ENCODE measurements around the gene RBM47. TPM values are rescaled to one million over a fixed set of nuclear protein-coding genes. Genes with fewer than 3 reads are reported as not detected.

Gene RBM47
- total RNA-seq: 115 TPM

GRCh38 chr4:40629401-40630334, at the start of gene RBM47:
TSS of gene RBM47 (minus strand) at chr4:40629864. CDS start at chr4:40438893, 190,971 bp downstream.

Small RNA genes lying within 50 kb of the gene (small RNA-seq; reads per million reads assigned to genes)
- gene AC098869.1 (ENCODE audit: low replicate concordance) (not detected), gene MIR4802 (ENCODE audit: low replicate concordance) (0.09 reads per million), gene RNU7-74P (ENCODE audit: low replicate concordance) (not detected)

Other genes starting within 250 kb of the RBM47 start
- gene NSUN7, start 120.1 kb upstream of the RBM47 start, total RNA-seq: 13.3 TPM